Peyer's patch (tissue), 4 donors: Measurements from ENCODE around the gene PKNOX2.

Experiments
- CTCF ChIP-seq, 6 experiments: fragments of 450-650 bp in 4 of 6; fragments of 200-600 bp in 2 of 6; sonication (generic) in 1 of 6; IDR thresholded peaks; one replicate each; pipeline ENCODE4 v1.5.1; 2017 to 2019; ENCODE audit warnings: antibody characterized with exemption in 6 of 6, mild to moderate bottlenecking in 3 of 6, moderate library complexity in 1 of 6
- POLR2A ChIP-seq, 2 donors: fragments of 450-650 bp; IDR thresholded peaks; one replicate each; pipeline ENCODE4 v1.5.1; 2017; ENCODE audit warnings: antibody characterized with exemption in 2 of 2, mild to moderate bottlenecking in 2 of 2, moderate library complexity in 2 of 2

- no peak for TF ChIP-seq CTCF (IDR thresholded peaks at IDR 0.05)
- TF ChIP-seq POLR2A (IDR thresholded peaks at IDR 0.05) = no peak
Observed at GRCh38 chr11:125132071-125132470, 32.5 kb upstream of the PKNOX2 start.
